Activated T-cell treated with anti-CD3 and anti-CD28 coated beads, Interleukin-2, amount 50 U/mL, for 4 hours (primary cell): ENCODE data around the gene RHOG. TPM values are rescaled to one million over a fixed set of nuclear protein-coding genes. Genes with fewer than 3 reads are reported as not detected.

Experiments used
- ATAC-seq, 2 donors: fragments of 200-7000 bp; cut with Tn5 transposase; one replicate each; pipeline ENCODE4 v1.10.0; 2021
- DNase-seq: peaks from one replicate; pipeline ENCODE4 v3.0.0-alpha.2; 2020
- H3K27me3 Mint-ChIP-seq: one replicate; pipeline ENCODE4 v1.8.0; 2021; ENCODE audit warnings: low read depth, mixed read lengths
- H3K36me3 Mint-ChIP-seq: one replicate; pipeline ENCODE4 v1.8.0; 2022; ENCODE audit warnings: mixed read lengths; ENCODE audit not compliant: insufficient read depth
- H3K4me1 Mint-ChIP-seq: one replicate; pipeline ENCODE4 v1.8.0; 2021; ENCODE audit warnings: low read depth, mixed read lengths
- H3K4me3 Mint-ChIP-seq: one replicate; pipeline ENCODE4 v1.8.0; 2021; ENCODE audit warnings: mild to moderate bottlenecking, moderate library complexity, mixed read lengths
- H3K9me3 Mint-ChIP-seq: one replicate; pipeline ENCODE4 v1.8.0; 2021; ENCODE audit warnings: mixed read lengths
- total RNA-seq, 3 donors: library from RNA; stranded (reverse); gene quantifications; one replicate each; pipeline ENCODE4 v1.2.1, GENCODE V29; 2021

The RHOG gene
- total RNA-seq, 3 donors from 2014 or later: 174 to 187 (median 184) TPM

DNA sequence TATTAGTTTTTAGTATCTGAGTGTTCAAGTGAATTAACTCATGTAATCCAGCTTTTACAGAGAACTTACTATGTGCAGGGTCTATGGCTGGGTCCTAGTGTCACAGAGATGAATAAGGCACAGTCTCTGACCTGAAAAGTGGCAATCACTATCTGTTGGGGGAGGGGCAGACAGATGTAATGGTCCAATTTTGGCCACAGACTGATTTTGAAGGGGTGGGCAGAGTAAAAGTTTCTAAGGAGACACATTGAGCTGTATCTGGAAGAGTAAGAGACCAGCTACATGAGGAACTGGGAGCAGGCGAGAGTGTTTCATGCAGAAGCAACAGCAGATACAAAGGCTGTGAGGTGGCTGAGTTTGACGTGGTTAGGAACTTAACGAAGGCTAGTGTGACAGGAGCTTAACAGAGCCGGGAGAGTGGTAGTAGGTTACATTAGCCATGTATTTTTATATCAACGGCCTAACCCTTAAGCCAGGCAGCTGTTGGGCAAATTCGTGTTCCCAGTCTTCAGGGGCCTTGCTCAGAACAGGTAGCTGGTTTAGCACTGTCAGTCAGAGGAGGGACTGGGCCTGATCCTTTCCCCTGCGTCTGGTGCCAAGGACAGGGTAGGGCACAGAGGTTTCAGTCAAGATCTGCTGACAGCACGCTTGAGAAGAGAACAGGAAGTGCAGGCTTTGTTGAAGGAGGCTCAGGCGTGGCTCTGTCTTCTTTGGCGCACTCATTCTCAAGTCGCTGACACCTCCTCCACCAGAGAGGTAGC is 13.3 kb upstream of the RHOG start:
- Mint-ChIP-seq H3K4me1 (peaks cover 55% of the 10 kb centered on the region), H3K27me3 (no peaks in the 10 kb centered on the region), H3K36me3 (no peaks in the 10 kb centered on the region)

DNA sequence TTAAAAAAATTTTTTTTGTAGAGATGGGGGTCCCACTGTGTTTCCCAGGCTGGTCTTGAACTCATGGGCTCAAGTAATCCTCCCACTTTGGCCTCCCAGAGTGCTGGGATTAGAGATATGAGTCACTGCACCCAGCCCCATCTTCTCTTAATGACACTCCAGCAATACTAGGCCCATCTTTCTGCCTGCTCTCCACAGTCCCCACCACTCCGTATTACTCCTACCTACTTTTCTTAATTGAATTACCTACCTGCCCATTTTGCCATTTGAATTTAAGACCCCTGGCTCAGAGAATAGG is 12.7 kb upstream of the RHOG start:
- Mint-ChIP-seq H3K4me3 (no peak overlapping the region), H3K9me3 (no peaks in the 10 kb centered on the region), H3K27me3 (no peaks in the 10 kb centered on the region), H3K4me1 (peaks cover 51% of the 10 kb centered on the region), H3K36me3 (no peaks in the 10 kb centered on the region)
- DNase-seq (no peak), ATAC-seq (no peak)

More for the DNA sequence above, 13.3 kb upstream of the RHOG start:
- Mint-ChIP-seq H3K4me3 (peak overlapping the region; percentile 89), H3K9me3 (no peaks in the 10 kb centered on the region)
- DNase-seq: peak; percentile 56
- ATAC-seq: peak; percentile 56

DNA sequence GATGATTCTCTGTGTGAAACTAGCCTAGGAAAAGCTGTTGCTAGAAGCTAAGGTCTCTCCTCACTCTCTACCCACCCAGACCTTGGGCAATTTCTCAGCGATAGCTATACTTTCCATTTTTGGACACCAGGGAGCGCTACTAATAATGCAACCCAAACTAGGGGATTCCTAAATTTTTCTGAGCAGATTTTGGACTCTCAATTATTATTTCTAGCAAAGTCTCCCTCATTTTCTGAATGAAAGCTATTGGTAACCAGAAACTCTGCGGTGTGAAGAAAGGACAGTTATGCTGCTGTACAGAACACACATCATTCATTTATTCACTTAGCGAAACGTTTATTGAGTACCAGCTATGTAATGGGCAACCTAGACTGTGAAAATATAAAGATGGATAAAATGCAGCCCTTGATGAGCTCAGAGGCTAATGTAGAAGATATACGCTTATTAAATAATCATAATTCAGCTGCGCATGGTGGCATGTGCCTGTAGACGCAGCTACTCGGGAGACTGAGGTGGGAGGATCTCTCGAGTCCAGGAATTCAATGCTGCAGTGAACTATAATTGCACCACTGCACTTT is 8.6 kb upstream of the RHOG start:
- H3K27me3 Mint-ChIP-seq: no peaks in the 10 kb centered on the region
- peak; percentile 42 for DNase-seq
- peak; percentile 52 to 69 for ATAC-seq
- peaks cover 37% of the 10 kb centered on the region for H3K4me1 Mint-ChIP-seq
- H3K4me3 Mint-ChIP-seq: no peak overlapping the region
- no peaks in the 10 kb centered on the region for H3K36me3 Mint-ChIP-seq
- H3K9me3 Mint-ChIP-seq: no peaks in the 10 kb centered on the region

DNA sequence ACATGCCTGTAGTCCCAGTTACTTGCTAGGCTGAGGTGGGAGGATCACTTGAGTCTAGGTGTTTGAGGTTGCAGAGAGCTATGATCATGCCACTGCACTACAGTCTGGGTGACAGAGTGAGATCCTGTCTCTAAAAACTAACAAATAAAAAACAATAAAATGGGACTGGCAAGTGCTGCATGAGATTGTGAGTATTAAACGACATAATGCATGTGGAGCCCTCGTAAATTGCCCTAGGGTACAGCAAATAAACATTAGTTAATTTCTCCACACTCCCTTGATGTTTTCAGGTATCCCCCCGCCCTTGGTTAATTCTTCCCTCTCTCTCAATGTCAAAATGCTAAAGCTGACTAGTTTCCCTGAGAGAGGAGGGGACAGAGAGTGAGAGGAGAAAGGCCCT is 4.9 kb upstream of the RHOG start:
- Mint-ChIP-seq H3K36me3 (no peaks in the 10 kb centered on the region), H3K9me3 (no peaks in the 10 kb centered on the region), H3K4me1 (peaks cover 37% of the 10 kb centered on the region), H3K27me3 (no peaks in the 10 kb centered on the region), H3K4me3 (no peak overlapping the region)
- no peak for ATAC-seq
- DNase-seq: no peak

DNA sequence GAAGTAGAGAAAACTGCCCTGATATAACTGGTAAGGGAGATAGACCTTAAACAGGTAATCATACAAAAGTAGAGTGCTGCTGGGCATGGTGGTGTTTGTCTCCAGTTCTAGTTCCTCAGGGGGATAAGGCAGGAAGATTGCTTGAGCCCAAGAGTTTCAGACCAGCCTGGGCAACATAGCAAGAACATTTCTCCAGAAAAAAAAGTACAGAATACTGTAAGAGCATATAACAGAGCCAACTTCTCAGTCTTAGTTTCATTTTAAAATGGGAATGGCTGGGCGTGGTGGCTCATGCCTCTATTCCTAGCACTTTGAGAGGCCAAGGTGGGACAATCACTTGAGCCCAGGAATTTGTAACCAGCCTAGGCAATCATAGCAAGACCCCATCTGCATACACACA is 4.5 kb upstream of the RHOG start:
- H3K4me1 Mint-ChIP-seq: peaks cover 37% of the 10 kb centered on the region
- DNase-seq: no peak
- ATAC-seq: no peak
- H3K9me3 Mint-ChIP-seq: no peaks in the 10 kb centered on the region
- no peak overlapping the region for H3K4me3 Mint-ChIP-seq
- H3K27me3 Mint-ChIP-seq: no peaks in the 10 kb centered on the region
- H3K36me3 Mint-ChIP-seq: no peaks in the 10 kb centered on the region

DNA sequence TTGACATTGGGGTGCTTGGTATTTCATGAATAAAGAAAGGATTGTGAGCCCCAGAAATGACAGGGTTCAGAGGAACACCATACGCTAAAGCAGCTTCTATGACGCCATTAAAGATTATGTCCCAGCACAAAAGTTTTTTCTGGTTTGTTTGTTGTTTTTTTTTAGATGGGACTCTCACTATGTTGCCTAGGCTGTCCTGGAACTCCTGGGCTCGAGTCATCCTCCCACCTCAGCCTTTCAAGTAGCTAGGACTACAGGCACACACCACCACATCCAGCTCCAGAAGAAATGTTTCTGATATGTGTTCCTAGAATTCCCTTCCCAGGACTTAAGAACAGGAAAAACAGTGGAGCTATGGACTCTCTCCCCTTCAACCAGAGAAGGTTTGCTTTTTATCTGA is 2.6 kb upstream of the RHOG start:
- Mint-ChIP-seq H3K4me1 (peaks cover 39% of the 10 kb centered on the region), H3K9me3 (no peaks in the 10 kb centered on the region), H3K36me3 (peaks cover 14% of the 10 kb centered on the region), H3K27me3 (no peaks in the 10 kb centered on the region), H3K4me3 (no peak overlapping the region)
- ATAC-seq (no peak), DNase-seq (no peak)

DNA sequence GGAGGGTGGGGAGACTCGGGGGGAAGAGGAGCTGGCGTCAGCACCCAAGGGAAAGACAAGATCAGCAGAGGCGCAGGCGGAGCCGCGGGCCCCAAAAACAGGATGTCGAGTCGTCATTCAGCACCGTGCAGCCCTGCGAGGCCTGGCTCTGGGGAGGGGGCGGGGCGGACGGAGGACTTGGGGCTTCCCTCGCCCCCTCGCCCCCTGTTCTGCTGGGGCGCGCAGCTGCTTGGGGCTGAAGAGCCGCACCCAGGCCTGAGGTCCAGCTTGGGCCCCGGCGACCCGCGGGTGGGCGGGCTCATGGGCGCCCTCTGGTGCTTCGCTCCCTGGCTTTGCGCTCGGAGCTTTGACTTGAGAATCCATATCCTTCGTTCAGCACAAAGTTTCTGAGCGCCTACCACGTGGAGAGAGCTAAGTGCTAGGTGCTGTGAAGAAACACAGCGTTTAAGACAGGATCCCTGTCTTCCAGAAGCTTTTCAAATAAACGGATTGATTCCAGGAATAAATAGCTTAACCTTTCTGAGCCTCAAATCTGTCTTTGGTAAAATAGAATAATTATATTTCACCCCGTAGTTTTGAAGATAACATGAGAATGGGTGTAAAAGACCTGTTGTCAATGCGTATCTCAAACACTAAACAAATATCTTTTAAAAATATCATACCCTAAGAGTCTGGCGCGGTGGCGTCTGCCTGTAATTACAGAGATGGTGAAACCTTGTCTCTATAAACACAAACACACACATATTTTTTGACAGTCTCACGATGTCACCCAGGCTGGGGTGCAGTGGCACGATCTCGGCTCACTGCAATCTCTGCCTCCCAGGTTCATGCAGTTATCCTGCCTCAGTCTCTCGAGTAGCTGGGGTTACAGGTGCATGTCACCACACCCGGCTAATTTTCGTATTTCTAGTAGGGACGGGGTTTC is 929 bp upstream of the RHOG start:
- H3K4me3 Mint-ChIP-seq: peak overlapping the region; percentile 84
- H3K4me1 Mint-ChIP-seq: peaks cover 52% of the 10 kb centered on the region
- H3K27me3 Mint-ChIP-seq: no peaks in the 10 kb centered on the region
- H3K9me3 Mint-ChIP-seq: no peaks in the 10 kb centered on the region
- DNase-seq (peak; percentile 95), ATAC-seq (peak; percentile 77 to 81)
- peaks cover 21% of the 10 kb centered on the region for H3K36me3 Mint-ChIP-seq

DNA sequence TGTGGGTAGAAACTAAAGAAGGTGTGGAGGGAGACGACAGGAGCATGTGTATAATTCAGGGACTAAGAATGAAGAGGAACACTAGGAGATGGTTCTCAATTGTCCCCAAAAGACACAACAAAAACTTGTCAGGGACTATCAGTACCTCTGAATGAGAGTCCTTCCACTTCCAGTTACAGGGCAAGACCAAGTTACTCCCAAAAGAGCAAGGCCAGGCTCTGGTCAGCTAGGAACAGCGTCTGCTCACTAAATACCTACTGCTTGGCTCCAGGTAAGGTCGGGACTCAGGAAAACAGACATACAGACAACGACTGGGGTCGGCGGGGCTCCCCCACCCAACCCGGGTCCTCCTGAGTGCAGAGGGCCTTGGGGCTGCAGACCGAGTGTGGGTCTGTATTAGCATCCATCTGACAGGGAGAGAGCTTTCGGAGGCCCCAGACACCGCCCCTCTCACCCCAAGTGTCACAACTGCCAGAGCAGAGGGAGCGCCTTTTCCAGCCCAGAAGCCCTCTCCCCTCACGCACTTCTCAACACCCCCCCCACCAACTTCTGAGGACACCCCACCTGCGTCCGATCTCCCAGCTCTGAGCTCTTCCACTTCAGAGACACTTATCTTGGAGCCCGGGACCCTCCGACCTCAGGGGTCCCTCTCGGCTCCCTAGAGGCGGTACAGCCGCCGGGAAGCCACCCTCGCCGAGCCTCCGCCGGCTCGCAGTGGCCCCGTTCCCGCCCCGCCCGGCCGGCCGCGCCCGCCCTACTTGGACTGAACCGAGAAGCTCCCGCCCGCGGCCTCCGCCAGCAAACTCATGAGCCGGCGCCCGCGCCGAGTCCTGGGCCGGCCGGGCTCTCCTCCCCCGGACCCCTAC is 522 bp downstream of the RHOG start:
- H3K4me1 Mint-ChIP-seq: peaks cover 65% of the 10 kb centered on the region
- ATAC-seq (peak; percentile 5 to 11), DNase-seq (no peak)

DNA sequence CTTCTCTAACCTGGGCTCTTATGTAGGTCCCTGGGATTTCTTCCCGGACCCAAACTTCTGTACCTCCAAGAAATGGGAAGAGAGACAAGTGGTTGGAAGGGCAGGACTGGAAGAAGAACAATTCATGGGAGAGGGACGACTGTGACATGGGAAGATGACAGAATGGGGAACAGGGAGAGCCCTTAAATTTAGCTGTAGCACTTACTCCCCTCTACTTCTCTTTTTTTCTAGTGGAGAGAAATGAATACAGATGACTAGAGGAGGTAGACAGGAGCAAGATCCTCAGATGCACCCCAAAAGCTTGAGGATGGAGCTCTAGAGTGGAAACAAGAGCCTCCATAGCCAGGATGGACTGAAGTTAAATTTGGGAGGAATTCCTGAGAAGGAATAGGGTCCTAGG is 2.3 kb downstream of the RHOG start:
- no peaks in the 10 kb centered on the region for H3K9me3 Mint-ChIP-seq
- DNase-seq (no peak), ATAC-seq (no peak)
- peaks cover 40% of the 10 kb centered on the region for H3K36me3 Mint-ChIP-seq
- peak overlapping the region; percentile 94 for H3K4me3 Mint-ChIP-seq
- peaks cover 70% of the 10 kb centered on the region for H3K4me1 Mint-ChIP-seq
- no peaks in the 10 kb centered on the region for H3K27me3 Mint-ChIP-seq

More for the DNA sequence above, 522 bp downstream of the RHOG start:
- Mint-ChIP-seq H3K4me3 (peak overlapping the region; percentile 94), H3K27me3 (no peaks in the 10 kb centered on the region), H3K36me3 (peaks cover 27% of the 10 kb centered on the region), H3K9me3 (no peaks in the 10 kb centered on the region)

DNA sequence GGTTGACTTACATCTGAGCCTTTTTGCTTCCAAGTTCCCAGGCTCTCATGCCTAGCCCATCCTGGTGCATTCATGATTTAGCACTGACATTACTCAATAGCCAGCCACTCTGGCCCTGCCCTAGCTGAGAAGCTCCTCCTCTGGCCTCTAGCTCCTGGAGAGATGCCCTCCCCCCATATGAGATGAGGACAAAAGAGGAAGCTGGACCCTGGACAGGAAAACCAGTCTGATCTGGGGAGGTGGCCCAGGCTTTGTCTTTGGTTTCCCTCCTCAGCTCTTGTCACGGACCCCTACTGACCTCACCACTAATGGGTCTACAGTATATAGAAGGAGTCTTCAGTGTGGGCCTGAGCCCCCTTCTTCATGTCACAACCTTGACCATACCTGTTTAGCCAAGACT is 3.0 kb downstream of the RHOG start:
- Mint-ChIP-seq H3K4me3 (peak overlapping the region; percentile 94), H3K4me1 (peaks cover 70% of the 10 kb centered on the region), H3K9me3 (no peaks in the 10 kb centered on the region), H3K36me3 (peaks cover 43% of the 10 kb centered on the region), H3K27me3 (no peaks in the 10 kb centered on the region)
- no peak for DNase-seq
- ATAC-seq: no peak

DNA sequence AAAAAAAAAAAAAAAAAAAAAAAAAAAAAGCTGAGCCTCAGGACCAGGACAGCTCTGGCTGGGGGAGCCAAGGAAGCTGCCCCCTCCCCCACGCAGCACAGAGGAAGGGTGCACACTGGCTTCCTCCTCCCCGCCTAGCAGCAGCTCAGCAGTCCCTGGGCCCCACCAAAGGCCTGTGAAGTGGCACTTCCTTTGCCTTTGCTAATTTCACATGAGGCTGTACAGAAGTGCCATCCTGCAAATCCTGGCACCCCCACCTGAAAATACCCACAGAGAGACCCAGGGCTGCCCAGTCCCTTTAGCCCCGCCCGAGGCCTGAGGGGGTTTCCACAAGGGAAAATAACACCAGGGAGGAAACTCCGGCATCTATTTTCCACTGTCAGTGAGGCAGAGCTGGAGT is 3.9 kb downstream of the RHOG start:
- no peaks in the 10 kb centered on the region for H3K27me3 Mint-ChIP-seq
- no peak for ATAC-seq

DNA sequence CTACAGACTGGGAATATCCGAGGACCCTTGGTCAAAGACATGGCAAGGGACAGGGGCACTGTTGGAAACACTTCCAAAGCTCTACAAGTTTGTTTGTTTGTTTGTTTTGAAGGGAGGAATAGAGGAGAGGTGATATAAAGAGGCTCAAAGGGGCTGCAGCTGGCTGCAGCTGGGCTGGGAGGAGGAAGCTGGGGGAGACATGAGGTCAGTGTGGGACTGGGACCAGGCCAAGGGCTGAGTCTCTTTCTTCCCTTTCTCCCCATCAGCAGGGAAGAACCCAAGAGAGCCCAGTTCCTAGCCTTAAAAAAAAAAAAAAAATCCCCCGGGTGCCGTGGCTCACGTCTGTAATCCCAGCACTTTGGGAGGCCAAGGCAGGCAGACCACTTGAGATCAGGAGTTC is 5.0 kb downstream of the RHOG start:
- no peaks in the 10 kb centered on the region for H3K9me3 Mint-ChIP-seq
- peaks cover 52% of the 10 kb centered on the region for H3K36me3 Mint-ChIP-seq

More for the DNA sequence above, 3.9 kb downstream of the RHOG start:
- peak; percentile 40 for DNase-seq
- H3K4me3 Mint-ChIP-seq: peak overlapping the region; percentile 94
- H3K36me3 Mint-ChIP-seq: peaks cover 43% of the 10 kb centered on the region
- no peaks in the 10 kb centered on the region for H3K9me3 Mint-ChIP-seq
- H3K4me1 Mint-ChIP-seq: peaks cover 74% of the 10 kb centered on the region

DNA sequence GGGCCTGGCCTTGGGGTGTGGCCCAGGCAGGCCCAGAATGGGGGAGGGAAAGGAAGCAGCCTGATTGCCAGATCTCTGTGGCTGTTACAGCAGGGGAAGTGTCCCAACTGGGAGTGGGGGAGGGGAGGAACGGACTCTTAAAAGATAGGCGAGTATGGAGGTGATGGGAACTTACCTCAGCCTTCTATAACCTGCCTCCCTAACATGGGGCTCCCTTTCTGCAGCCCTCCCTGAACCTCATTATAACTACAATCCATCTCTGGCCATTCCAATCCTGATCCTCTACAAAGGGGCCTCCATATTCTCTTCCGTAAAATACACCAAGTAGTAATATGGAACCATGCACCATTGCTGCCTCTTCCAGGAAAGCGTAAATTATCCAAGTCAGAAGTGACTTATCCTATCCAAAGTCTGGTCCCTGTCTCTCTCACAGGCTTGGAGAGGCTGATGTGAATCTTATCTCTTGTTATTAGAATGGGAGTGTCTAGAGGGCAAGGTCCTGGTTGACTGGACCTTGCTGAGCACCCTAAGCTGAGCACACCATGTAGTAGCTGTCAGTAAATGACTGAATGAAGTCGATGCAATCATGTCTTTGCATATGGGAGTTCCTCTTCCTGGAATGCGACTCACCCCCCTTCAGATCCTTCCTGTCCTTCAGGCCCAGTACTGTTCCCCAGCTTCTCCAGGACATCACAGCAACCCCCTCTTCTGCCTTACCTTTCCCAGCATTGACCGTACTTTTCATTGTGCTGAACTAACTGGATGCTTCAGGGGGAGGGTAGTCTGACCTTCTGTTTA is 5.9 kb downstream of the RHOG start:
- DNase-seq (no peak), ATAC-seq (no peak)
- Mint-ChIP-seq H3K9me3 (no peaks in the 10 kb centered on the region), H3K4me1 (peaks cover 88% of the 10 kb centered on the region), H3K36me3 (peaks cover 57% of the 10 kb centered on the region), H3K27me3 (no peaks in the 10 kb centered on the region), H3K4me3 (peak overlapping the region; percentile 94)

More for the DNA sequence above, 5.0 kb downstream of the RHOG start:
- Mint-ChIP-seq H3K4me3 (peak overlapping the region; percentile 94), H3K27me3 (no peaks in the 10 kb centered on the region), H3K4me1 (peaks cover 82% of the 10 kb centered on the region)
- ATAC-seq: no peak
- no peak for DNase-seq
